Small intestine (tissue), 7 donors: Measurements from ENCODE around the gene ARAP2. TPM values are rescaled to one million over a fixed set of nuclear protein-coding genes. Genes with fewer than 3 reads are reported as not detected.
"Not testable (repeated sequence)": the region's sequence is repeated elsewhere in the genome, so short reads cannot be mapped to it uniquely, and the experiment has no call there.

Experiments
- DNase-seq, 2 donors: peaks; one replicate each; pipeline versions ENCODE4 v3.0.0 to v3.0.0-alpha.2; 2013
- FAIRE-seq: peaks from 2 replicates; lab custom pipeline; 2012; peaks lifted over from hg19 to GRCh38; lab: Jason Lieb, UNC
- H3K27ac ChIP-seq, 3 donors: one replicate each; pipeline ENCODE4 v1.5.1; 2013; ENCODE audit warnings: low read length in 2 of 3, mild to moderate bottlenecking in 2 of 3, control low read depth in 1 of 3, inconsistent platforms in 1 of 3, low read depth in 1 of 3, moderate library complexity in 1 of 3
- H3K27me3 ChIP-seq, 3 donors: one replicate each; pipeline ENCODE4 v1.6.1; 2013; ENCODE audit warnings: low read length in 3 of 3, inconsistent platforms in 1 of 3; ENCODE audit not compliant: control insufficient read depth in 3 of 3, insufficient read depth in 3 of 3
- H3K36me3 ChIP-seq, 3 donors: one replicate each; pipeline ENCODE4 v1.6.1; 2013; ENCODE audit warnings: low read length in 3 of 3, inconsistent platforms in 1 of 3, low read depth in 1 of 3, mild to moderate bottlenecking in 1 of 3, moderate library complexity in 1 of 3; ENCODE audit not compliant: control insufficient read depth in 3 of 3, insufficient read depth in 2 of 3
- H3K4me1 ChIP-seq, 3 donors: one replicate each; pipeline ENCODE4 v1.6.1; 2013; ENCODE audit warnings: low read length in 2 of 3, inconsistent platforms in 1 of 3, low read depth in 1 of 3, mild to moderate bottlenecking in 1 of 3, moderate library complexity in 1 of 3; ENCODE audit not compliant: control insufficient read depth in 3 of 3, insufficient read depth in 2 of 3
- H3K4me3 ChIP-seq, 3 donors: one replicate each; pipeline ENCODE4 v1.5.1; 2013; ENCODE audit warnings: low read length in 3 of 3, control low read depth in 1 of 3, inconsistent platforms in 1 of 3, low read depth in 1 of 3, mild to moderate bottlenecking in 1 of 3, moderate library complexity in 1 of 3
- H3K9me3 ChIP-seq, 2 donors: one replicate each; pipeline ENCODE4 v1.6.1; 2013; ENCODE audit warnings: low read depth in 1 of 2, low read length in 1 of 2; ENCODE audit not compliant: control insufficient read depth in 2 of 2, insufficient read depth in 1 of 2
- WGBS, 3 donors: extraction: QIAGEN DNeasy Blood & Tissue Kit; methylation state at CpG; one replicate each; pipeline ENCODE4 v1.1.7; 2013; 5-methylcytosine and 5-hydroxymethylcytosine counted together
- polyA plus RNA-seq, 4 donors: library from polyadenylated mRNA; stranded (reverse) in 3 of 4; unstranded in 1 of 4; fragments of 200-250 nt in 3 of 4; fragments of 120-200 nt in 1 of 4; gene quantifications; one replicate each; pipeline versions ENCODE4 v1.2.1 to v1.2.3, GENCODE V29; 2013
- donor health status: healthy with polysubstance abuse.
- donor health status: control.
- donor health status: control.
- donor health status: Bipolar disorder and iron deficiency.
- donor health status: healthy.

ARAP2 gene
- polyA plus RNA-seq, 4 donors: 3.2 to 14.1 (median 12.6) TPM

DNA sequence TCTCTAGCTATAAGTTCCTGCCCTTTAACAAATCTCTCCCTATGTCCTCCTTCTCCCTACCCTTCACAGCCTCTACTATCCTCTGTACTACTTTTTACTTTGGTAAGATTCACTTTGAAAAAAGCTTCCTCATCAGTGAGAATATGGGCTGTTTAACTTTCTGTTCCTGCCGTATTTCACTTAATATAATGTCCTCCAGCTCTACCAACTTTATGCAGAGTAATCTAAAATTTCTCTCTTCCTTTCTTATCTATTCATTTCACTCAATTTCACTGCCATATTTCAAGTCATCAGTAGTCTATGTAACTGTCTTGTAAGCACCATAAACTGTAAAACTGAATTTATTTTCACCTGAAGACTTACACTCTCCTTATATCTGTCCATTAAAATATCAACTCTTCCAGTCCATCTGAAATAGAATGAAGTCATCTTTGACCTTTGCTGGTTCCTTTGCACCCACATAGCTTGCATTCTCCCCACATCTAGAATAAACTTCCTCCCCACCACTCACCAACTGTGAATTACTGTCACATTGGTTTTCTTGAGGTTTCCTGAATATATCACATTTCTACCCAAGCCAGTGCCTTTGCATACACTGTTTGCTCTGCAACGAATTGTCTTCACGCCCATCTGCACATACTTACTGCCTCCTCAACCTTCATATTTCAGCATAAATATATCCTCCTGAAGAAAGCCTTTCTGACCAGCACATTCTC, 54.6 kb downstream of the ARAP2 start:
- H3K27ac ChIP-seq: no peak overlapping the region
- H3K4me1 ChIP-seq: no peaks in the 10 kb centered on the region
- 64 to 85% (median 68%) methylated on average over 3 of the region's 3 CpGs for WGBS, 3 donors
- H3K27me3 ChIP-seq: no peaks in the 10 kb centered on the region
- H3K4me3 ChIP-seq: no peak overlapping the region
- H3K9me3 ChIP-seq: no peaks in the 10 kb centered on the region
- H3K36me3 ChIP-seq: peaks cover 2 to 7% (median 5%) of the 10 kb centered on the region in 3 donors
- DNase-seq (peak in 1 of 2 donors; percentile 52), FAIRE-seq (no peak)

- H3K9me3 ChIP-seq: no peaks in the 10 kb centered on the region
- no peak for FAIRE-seq
- WGBS, 3 donors: 63 to 71% (median 66%) methylated on average over 4 of the region's 4 CpGs
Observed at GRCh38 chr4:36187723-36188333, 56.5 kb downstream of the ARAP2 start.

GRCh38 chr4:36183665-36184393, 60.5 kb downstream of the ARAP2 start:
- DNase-seq (no peak), FAIRE-seq (no peak)
- Histone ChIP-seq H3K9me3 (no peaks in the 10 kb centered on the region), H3K36me3 (peaks cover 2 to 7% (median 4%) of the 10 kb centered on the region in 3 donors), H3K27ac (no peak overlapping the region), H3K4me1 (peaks cover 0 to 4% (median 0%) of the 10 kb centered on the region in 3 donors), H3K27me3 (no peaks in the 10 kb centered on the region), H3K4me3 (no peak overlapping the region)
- 83 to 90% (median 89%) methylated on average over 5 of the region's 5 CpGs for WGBS, 3 donors

More at GRCh38 chr4:36187723-36188333, 56.5 kb downstream of the ARAP2 start:
- no peaks in the 10 kb centered on the region for H3K4me1 ChIP-seq
- H3K27ac ChIP-seq: no peak overlapping the region
- no peak overlapping the region for H3K4me3 ChIP-seq
- H3K36me3 ChIP-seq: peaks cover 2 to 7% (median 5%) of the 10 kb centered on the region in 3 donors
- H3K27me3 ChIP-seq: no peaks in the 10 kb centered on the region
- peak in 1 of 2 donors; percentile 17 for DNase-seq

- 79 to 80% (median 79%) methylated on average over 3 of the region's 3 CpGs for WGBS, 3 donors
Observed at GRCh38 chr4:36183232-36183631, 61.1 kb downstream of the ARAP2 start.

GRCh38 chr4:36182315-36182714, 62.0 kb downstream of the ARAP2 start:
- 88 to 97% (median 96%) methylated on average over 9 of the region's 9 CpGs for WGBS, 3 donors
- H3K36me3 ChIP-seq, H3K4me3 ChIP-seq, DNase-seq, H3K9me3 ChIP-seq, H3K4me1 ChIP-seq, H3K27me3 ChIP-seq, FAIRE-seq, H3K27ac ChIP-seq: not testable (repeated sequence)

More at GRCh38 chr4:36183232-36183631, 61.1 kb downstream of the ARAP2 start:
- Histone ChIP-seq H3K27ac (no peak overlapping the region), H3K27me3 (no peaks in the 10 kb centered on the region), H3K4me1 (peaks cover 0 to 4% (median 0%) of the 10 kb centered on the region in 3 donors), H3K4me3 (no peak overlapping the region), H3K9me3 (no peaks in the 10 kb centered on the region), H3K36me3 (peaks cover 2 to 7% (median 4%) of the 10 kb centered on the region in 3 donors)
- FAIRE-seq (no peak), DNase-seq (no peak)

DNA sequence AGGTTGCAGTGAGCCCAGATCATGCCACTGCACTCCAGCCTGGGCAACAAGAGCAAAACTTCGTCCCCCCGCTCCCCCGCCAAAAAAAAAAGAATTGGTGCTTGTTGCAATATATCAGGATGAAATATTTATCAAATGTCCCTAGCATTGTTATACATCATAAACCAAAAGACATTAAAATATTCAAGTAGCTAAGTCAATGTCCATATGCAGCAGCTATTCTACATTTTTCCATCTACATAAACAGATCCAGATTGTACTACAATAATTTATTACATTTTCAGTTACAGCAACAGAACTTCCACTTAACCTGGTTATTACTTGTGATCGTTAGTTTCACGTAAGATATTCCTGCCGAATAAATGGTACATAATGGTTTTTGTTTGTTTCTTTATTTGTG, 64.1 kb downstream of the ARAP2 start:
- H3K9me3 ChIP-seq: no peaks in the 10 kb centered on the region
- no peak overlapping the region for H3K27ac ChIP-seq
- no peaks in the 10 kb centered on the region for H3K27me3 ChIP-seq
- peaks cover 0 to 4% (median 0%) of the 10 kb centered on the region in 3 donors for H3K4me1 ChIP-seq
- no peak overlapping the region for H3K4me3 ChIP-seq
- 91 to 99% (median 98%) methylated on average over 6 of the region's 6 CpGs for WGBS, 3 donors
- FAIRE-seq (no peak), DNase-seq (no peak)
- H3K36me3 ChIP-seq: peaks cover 2% of the 10 kb centered on the region in 3 donors

DNA sequence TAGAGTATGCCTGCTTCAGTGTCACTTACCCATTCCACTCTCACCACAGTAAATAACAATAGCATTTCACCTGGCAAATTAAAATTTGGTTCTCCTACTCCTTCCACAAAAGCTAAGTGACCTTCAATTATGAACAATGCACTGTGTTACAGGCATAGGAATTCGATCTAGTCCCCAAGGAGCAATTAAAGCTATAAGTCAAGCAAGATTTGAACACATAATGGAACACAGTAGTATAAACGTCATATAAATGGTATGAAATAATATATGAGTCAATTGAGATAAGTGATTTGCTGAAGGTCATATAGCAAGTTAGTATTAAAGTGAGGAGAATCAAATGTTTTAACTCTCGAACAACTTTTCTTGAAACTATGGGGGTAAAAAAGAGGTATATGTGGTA, 65.8 kb downstream of the ARAP2 start:
- peaks cover 2 to 3% (median 2%) of the 10 kb centered on the region in 3 donors for H3K36me3 ChIP-seq
- H3K4me3 ChIP-seq: no peak overlapping the region
- peaks cover 0 to 4% (median 0%) of the 10 kb centered on the region in 3 donors for H3K4me1 ChIP-seq
- H3K27me3 ChIP-seq: no peaks in the 10 kb centered on the region
- no peak for FAIRE-seq
- H3K9me3 ChIP-seq: no peaks in the 10 kb centered on the region
- H3K27ac ChIP-seq: no peak overlapping the region
- peak in 1 of 2 donors; percentile 11 for DNase-seq
- WGBS, 3 donors: 47 to 78% (median 66%) methylated on average over 3 of the region's 3 CpGs

DNA sequence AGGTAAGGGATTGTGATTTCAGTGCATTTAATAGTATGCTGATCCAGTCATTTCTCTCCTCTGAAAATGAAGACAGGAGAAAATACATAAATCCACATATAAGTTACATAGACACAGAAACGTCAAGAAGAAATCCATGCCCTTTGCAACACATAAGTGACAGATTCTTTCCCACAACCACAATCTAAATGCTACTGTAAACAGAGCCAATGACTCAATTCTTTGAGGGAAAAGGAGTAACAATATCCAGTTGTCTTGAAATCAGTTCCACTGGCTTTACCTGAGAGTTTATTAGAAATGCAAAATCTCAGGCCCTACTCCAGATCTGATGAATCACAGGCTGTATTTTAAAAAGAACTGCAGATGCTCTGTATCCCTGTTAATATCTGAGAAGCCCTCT, 66.4 kb downstream of the ARAP2 start:
- WGBS, 3 donors: 81 to 97% (median 83%) methylated on average over 1 of the region's 1 CpG
- FAIRE-seq (no peak), DNase-seq (no peak)
- peaks cover 2 to 3% (median 2%) of the 10 kb centered on the region in 3 donors for H3K36me3 ChIP-seq
- no peak overlapping the region for H3K4me3 ChIP-seq
- H3K27ac ChIP-seq: no peak overlapping the region
- H3K4me1 ChIP-seq: peaks cover 0 to 4% (median 0%) of the 10 kb centered on the region in 3 donors
- no peaks in the 10 kb centered on the region for H3K9me3 ChIP-seq
- no peaks in the 10 kb centered on the region for H3K27me3 ChIP-seq
